ENCODE results near the gene RELB. TPM values are rescaled to one million over a fixed set of nuclear protein-coding genes. Genes with fewer than 3 reads are reported as not detected.
A peak's percentile ranks its signal among the peaks of the same experiment; 100 is the strongest.

The RELB gene
- total RNA-seq, 4 donors from 2014 or later: 4.0 to 9.2 (median 6.0) TPM

GRCh38 chr19:45047188-45047797 is 46.0 kb downstream of the RELB start:
- H3K9me3 ChIP-seq: no peaks in the 10 kb centered on the region
- WGBS, 2 donors (ENCODE audit: low coverage in 1 of 2): 68 to 88% methylated on average over 6 to 7 of the region's 7 CpGs
- H3K36me3 ChIP-seq: peaks cover 0 to 62% of the 10 kb centered on the region in 2 donors
- H3K4me1 ChIP-seq: peaks cover 0 to 77% (median 16%) of the 10 kb centered on the region in 3 donors
- no peak overlapping the region for H3K27ac ChIP-seq
- no peak overlapping the region for H3K4me3 ChIP-seq
- ATAC-seq: no peak
- TF ChIP-seq EP300 (IDR thresholded peaks at IDR 0.05) (no peak), CTCF (IDR thresholded peaks at IDR 0.05) (no peak), POLR2A (IDR thresholded peaks at IDR 0.05) (no peak), POLR2AphosphoS5 (IDR thresholded peaks at IDR 0.05) (no peak)
- no peaks in the 10 kb centered on the region for H3K27me3 ChIP-seq

- ATAC-seq: peak; percentile 36
- whole genome bisulfite sequencing, 2 donors (ENCODE audit: low coverage in 1 of 2): no CpG with 5 or more reads among the region's 8 CpGs
- H3K27me3 ChIP-seq: no peaks in the 10 kb centered on the region
- H3K36me3 ChIP-seq: peaks cover 0 to 64% of the 10 kb centered on the region in 2 donors
- TF ChIP-seq CTCF (IDR thresholded peaks at IDR 0.05) (no peak), POLR2A (IDR thresholded peaks at IDR 0.05) (no peak), EP300 (IDR thresholded peaks at IDR 0.05) (no peak), POLR2AphosphoS5 (IDR thresholded peaks at IDR 0.05) (no peak)
- H3K4me1 ChIP-seq: peaks cover 0 to 68% (median 16%) of the 10 kb centered on the region in 3 donors
- no peaks in the 10 kb centered on the region for H3K9me3 ChIP-seq
- H3K4me3 ChIP-seq: no peak overlapping the region
- H3K27ac ChIP-seq: peak overlapping the region in 2 of 4 donors; percentile 4 to 46
These were observed 47.9 kb downstream of the RELB start for GRCh38 chr19:45049073-45049736.

- no peaks in the 10 kb centered on the region for H3K27me3 ChIP-seq
- no peak for TF ChIP-seq POLR2AphosphoS5 (IDR thresholded peaks at IDR 0.05)
- no peak for TF ChIP-seq EP300 (IDR thresholded peaks at IDR 0.05)
- no peak for TF ChIP-seq CTCF (IDR thresholded peaks at IDR 0.05)
- TF ChIP-seq POLR2A (IDR thresholded peaks at IDR 0.05): no peak
- H3K27ac ChIP-seq: peak overlapping the region in 2 of 4 donors; percentile 4 to 46
- H3K4me3 ChIP-seq: no peak overlapping the region
- WGBS, 2 donors (ENCODE audit: low coverage in 1 of 2): 81 to 93% methylated on average over 3 to 6 of the region's 6 CpGs
- H3K4me1 ChIP-seq: peaks cover 0 to 60% (median 16%) of the 10 kb centered on the region in 3 donors
- H3K9me3 ChIP-seq: no peaks in the 10 kb centered on the region
- peaks cover 0 to 64% of the 10 kb centered on the region in 2 donors for H3K36me3 ChIP-seq
- no peak for ATAC-seq
These were observed 48.8 kb downstream of the RELB start for GRCh38 chr19:45050036-45050435.

- no peaks in the 10 kb centered on the region for H3K27me3 ChIP-seq
- ATAC-seq: no peak
- no peaks in the 10 kb centered on the region for H3K9me3 ChIP-seq
- TF ChIP-seq POLR2A (IDR thresholded peaks at IDR 0.05) (no peak), CTCF (IDR thresholded peaks at IDR 0.05) (no peak), POLR2AphosphoS5 (IDR thresholded peaks at IDR 0.05) (no peak), EP300 (IDR thresholded peaks at IDR 0.05) (no peak)
- peaks cover 0 to 64% of the 10 kb centered on the region in 2 donors for H3K36me3 ChIP-seq
- H3K27ac ChIP-seq: no peak overlapping the region
- WGBS, 2 donors (ENCODE audit: low coverage in 1 of 2): 53 to 70% methylated on average over 3 to 9 of the region's 9 CpGs
- H3K4me3 ChIP-seq: no peak overlapping the region
- peaks cover 0 to 39% (median 7%) of the 10 kb centered on the region in 3 donors for H3K4me1 ChIP-seq
These were observed 50.8 kb downstream of the RELB start for GRCh38 chr19:45051929-45052579.

Data from gastroesophageal sphincter (tissue), 4 donors.